Pons (tissue), 1 donor: ENCODE data around the gene RRM1.
"Not testable (repeated sequence)": the region's sequence is repeated elsewhere in the genome, so short reads cannot be mapped to it uniquely, and the experiment has no call there.

Experiments
- DNase-seq: peaks from one replicate; pipeline ENCODE4 v3.0.0-alpha.2; 2016; ENCODE audit warnings: low spot score

The RRM1 gene

GRCh38 chr11:4140067-4140636 lies 45.6 kb downstream of the RRM1 start:
- DNase-seq: no peak

- DNase-seq: no peak
Observed at GRCh38 chr11:4146070-4146771, 51.6 kb downstream of the RRM1 start.

GRCh38 chr11:4146772-4147098 lies 52.1 kb downstream of the RRM1 start:
- no peak for DNase-seq

GRCh38 chr11:4154503-4154902 lies 59.9 kb downstream of the RRM1 start:
- DNase-seq: no peak

- DNase-seq: peak; percentile 10
Observed at GRCh38 chr11:4156571-4156970, 62.0 kb downstream of the RRM1 start.

- not testable (repeated sequence) for DNase-seq
Observed at GRCh38 chr11:4158818-4159217, 64.2 kb downstream of the RRM1 start.

- no peak for DNase-seq
Observed at GRCh38 chr11:4161305-4161704, 66.7 kb downstream of the RRM1 start.

GRCh38 chr11:4164884-4165590 lies 70.4 kb downstream of the RRM1 start:
- no peak for DNase-seq

- no peak for DNase-seq
Observed at GRCh38 chr11:4167292-4167691, 72.7 kb downstream of the RRM1 start.

GRCh38 chr11:4167758-4168157 lies 73.2 kb downstream of the RRM1 start:
- DNase-seq: no peak

- DNase-seq: not testable (repeated sequence)
Observed at GRCh38 chr11:4175620-4176350, 81.2 kb downstream of the RRM1 start.

- DNase-seq: no peak
Observed at GRCh38 chr11:4178813-4179662, 84.4 kb downstream of the RRM1 start.

- DNase-seq: no peak
Observed at GRCh38 chr11:4180441-4181183, 86.0 kb downstream of the RRM1 start.

GRCh38 chr11:4181782-4182721 lies 87.5 kb downstream of the RRM1 start:
- DNase-seq: peak; percentile 22

GRCh38 chr11:4183410-4184057 lies 88.9 kb downstream of the RRM1 start:
- DNase-seq: no peak

- DNase-seq: no peak
Observed at GRCh38 chr11:4184163-4184916, 89.7 kb downstream of the RRM1 start.

- DNase-seq: no peak
Observed at GRCh38 chr11:4185561-4185960, 91.0 kb downstream of the RRM1 start.

- DNase-seq: no peak
Observed at GRCh38 chr11:4186464-4187054, 92.0 kb downstream of the RRM1 start.
